Measurements from ENCODE around the gene COA7.

- TF ChIP-seq EZH2 (IDR thresholded peaks at IDR 0.05; ENCODE audit: low read length, unreplicated experiment) = no peak
- no peak for TF ChIP-seq CTCF (conservative IDR thresholded peaks at IDR 0.05; ENCODE audit: low read depth, low read length)
- no peak for TF ChIP-seq EZH2phosphoT487 (IDR thresholded peaks at IDR 0.05; ENCODE audit: borderline replicate concordance, low read length)
Measured at GRCh38 chr1:52739699-52740467, 41.7 kb upstream of the COA7 start.
